HG03469 (cell line): ENCODE data around the gene DNAH17.

ENCODE experiments used
- ATAC-seq: cut with Tn5 transposase; IDR thresholded peaks from one replicate; pipeline ENCODE4 v1.9.1; 2021; ENCODE audit warnings: mild to moderate bottlenecking, moderate library complexity, moderate number of reproducible peaks; ENCODE audit not compliant: unreplicated experiment

The DNAH17 gene

GRCh38 chr17:78418326-78419026 lies 158.7 kb downstream of the DNAH17 start:
- ATAC-seq, result no peak

GRCh38 chr17:78417531-78417909 lies 159.7 kb downstream of the DNAH17 start:
- ATAC-seq, result no peak

- no peak for ATAC-seq
These were observed 160.2 kb downstream of the DNAH17 start for GRCh38 chr17:78416791-78417530.

GRCh38 chr17:78415821-78416711 lies 161.1 kb downstream of the DNAH17 start:
- no peak for ATAC-seq

GRCh38 chr17:78414178-78415162 lies 162.7 kb downstream of the DNAH17 start:
- ATAC-seq, result no peak

GRCh38 chr17:78412403-78412802 lies 164.8 kb downstream of the DNAH17 start:
- no peak for ATAC-seq

- no peak for ATAC-seq
These were observed 165.8 kb downstream of the DNAH17 start for GRCh38 chr17:78411241-78411857.

GRCh38 chr17:78409191-78409928 lies 167.8 kb downstream of the DNAH17 start:
- ATAC-seq, result no peak

- ATAC-seq, result no peak
These were observed 168.6 kb downstream of the DNAH17 start for GRCh38 chr17:78408476-78409050.

GRCh38 chr17:78407387-78408000 lies 169.7 kb downstream of the DNAH17 start:
- ATAC-seq, result no peak

GRCh38 chr17:78406920-78407319 lies 170.3 kb downstream of the DNAH17 start:
- no peak for ATAC-seq

- ATAC-seq, result no peak
These were observed 170.8 kb downstream of the DNAH17 start for GRCh38 chr17:78406396-78406795.

GRCh38 chr17:78403822-78404221 lies 173.4 kb downstream of the DNAH17 start:
- ATAC-seq, result no peak

GRCh38 chr17:78401891-78402290 lies 175.3 kb downstream of the DNAH17 start:
- ATAC-seq, result no peak

GRCh38 chr17:78401246-78401645 lies 175.9 kb downstream of the DNAH17 start:
- ATAC-seq, result no peak

- no peak for ATAC-seq
These were observed 176.5 kb downstream of the DNAH17 start for GRCh38 chr17:78400581-78401240.

- ATAC-seq, result no peak
These were observed 177.5 kb downstream of the DNAH17 start for GRCh38 chr17:78399693-78400144.
